H1 (cell line): ENCODE data around the gene BICDL1. TPM values are rescaled to one million over a fixed set of nuclear protein-coding genes. Genes with fewer than 3 reads are reported as not detected.

Experiments
- CHD7 ChIP-seq: fragments of 300-600 bp; sonication (generic); IDR thresholded peaks from 2 replicates; pipeline ENCODE4 v1.7.1; 2012; ENCODE audit warnings: low read length, moderate library complexity, mild to moderate bottlenecking, inconsistent platforms; ENCODE audit not compliant: insufficient replicate concordance
- MAX ChIP-seq: IDR thresholded peaks from 2 replicates; pipeline ENCODE4 v1.6.1; 2012; ENCODE audit warnings: inconsistent platforms
- POU5F1 ChIP-seq: IDR thresholded peaks from 2 replicates; pipeline ENCODE4 v1.6.1; 2011; ENCODE audit warnings: low read depth, mild to moderate bottlenecking, low read length, moderate library complexity
- RFX5 ChIP-seq: IDR thresholded peaks from 2 replicates; pipeline ENCODE4 v1.6.1; 2011; ENCODE audit warnings: low read depth, low read length, improper control_type of control experiment, borderline replicate concordance
- SIN3A ChIP-seq, 2 experiments: IDR thresholded peaks in 1 of 2; conservative IDR thresholded peaks in 1 of 2; 2 replicates each; pipeline ENCODE4 v1.6.1; 2011 to 2012; ENCODE audit warnings: low read length in 2 of 2, improper control_type of control experiment in 1 of 2, low read depth in 1 of 2, mild to moderate bottlenecking in 1 of 2
- SRF ChIP-seq: IDR thresholded peaks from 2 replicates; pipeline ENCODE4 v1.6.1; 2011; ENCODE audit warnings: mild to moderate bottlenecking, low read depth, low read length, moderate library complexity
- SUZ12 ChIP-seq: fragments of 200-600 bp; sonication (generic); IDR thresholded peaks from 2 replicates; pipeline ENCODE4 v1.6.1; 2012; ENCODE audit warnings: mild to moderate bottlenecking, inconsistent platforms, low read length, moderate library complexity, mixed read lengths
- YY1 ChIP-seq: IDR thresholded peaks from 2 replicates; pipeline ENCODE4 v1.6.1; 2011; ENCODE audit warnings: low read depth, mild to moderate bottlenecking, low read length
- ZNF274 ChIP-seq: IDR thresholded peaks from 2 replicates; pipeline ENCODE4 v1.7.0; 2012; ENCODE audit warnings: low read length, borderline replicate concordance; ENCODE audit errors: extremely low read depth
- polyA plus RNA-seq, 7 experiments: library from polyadenylated mRNA; depleted of rRNA in 3 of 7; stranded (reverse) in 5 of 7; unstranded in 2 of 7; fragments of >200 nt in 5 of 7; fragments of 200-250 nt in 2 of 7; gene quantifications; 1 replicate in 5 of 7; 2 replicates in 1 of 7; 4 replicates in 1 of 7; pipeline versions ENCODE4 v1.2.1 to v1.2.3, GENCODE V29; 2011 to 2013; ENCODE audit warnings: missing spikeins in 2 of 7, mixed read lengths in 2 of 7
- total RNA-seq: library from RNA; stranded (reverse); fragmentation: NEBNext Ultra II Directional; extraction: Animal tissue kit (Norgen Biotek cat#: 25700); gene quantifications from 2 replicates; pipeline ENCODE4 v1.2.1, GENCODE V29; 2021

The BICDL1 gene
- total and polyA plus RNA-seq, 2 of the 8 experiments (the other 6 are each of a cell fraction or from before 2014, with no cell fraction given): 17.2 to 25.9 TPM

- no peak for TF ChIP-seq SRF
- TF ChIP-seq RFX5: no peak
- TF ChIP-seq SUZ12: no peak
- TF ChIP-seq ZNF274: no peak
- no peak for TF ChIP-seq YY1
- TF ChIP-seq SIN3A (conservative IDR thresholded peaks at IDR 0.05 in 1 of 2, IDR thresholded peaks at IDR 0.05 in 1 of 2; ENCODE audit: low read depth in 1 of 2, low read length in 2 of 2): no peak
- TF ChIP-seq CHD7: no peak
- TF ChIP-seq MAX: no peak
- TF ChIP-seq POU5F1: no peak
Observed at GRCh38 chr12:120101182-120101581, 112.1 kb downstream of the BICDL1 start (continued).
